ENCODE data around the gene OR10H5.
"Not testable (repeated sequence)": the region's sequence is repeated elsewhere in the genome, so short reads cannot be mapped to it uniquely, and the experiment has no call there.

Gene OR10H5

GRCh38 chr19:15812060-15812722 is 24.7 kb downstream of the OR10H5 start:
- peak; percentile 20 for DNase-seq (ENCODE audit: low read depth)

GRCh38 chr19:15813916-15814315 is 26.5 kb downstream of the OR10H5 start:
- DNase-seq (ENCODE audit: low read depth), result no peak

- DNase-seq (ENCODE audit: low read depth), result no peak
These were observed 27.8 kb downstream of the OR10H5 start, which contains the start of gene OR10H1 for GRCh38 chr19:15815306-15815705. TSS of gene OR10H1 (minus strand) at chr19:15815664. CDS start at chr19:15808037, 7,627 bp downstream.

- no peak for DNase-seq (ENCODE audit: low read depth)
These were observed 33.2 kb downstream of the OR10H5 start for GRCh38 chr19:15820646-15821045.

GRCh38 chr19:15825753-15826152 is 38.3 kb downstream of the OR10H5 start:
- no peak for DNase-seq (ENCODE audit: low read depth)

- no peak for DNase-seq (ENCODE audit: low read depth)
These were observed 40.7 kb downstream of the OR10H5 start for GRCh38 chr19:15828121-15828610.

GRCh38 chr19:15828611-15829305 is 41.3 kb downstream of the OR10H5 start:
- DNase-seq (ENCODE audit: low read depth), result not testable (repeated sequence)

- no peak for DNase-seq (ENCODE audit: low read depth)
These were observed 41.8 kb downstream of the OR10H5 start for GRCh38 chr19:15829306-15829698.

- no peak for DNase-seq (ENCODE audit: low read depth)
These were observed 42.3 kb downstream of the OR10H5 start for GRCh38 chr19:15829786-15830185.

GRCh38 chr19:15831626-15832025 is 44.2 kb downstream of the OR10H5 start:
- no peak for DNase-seq (ENCODE audit: low read depth)

GRCh38 chr19:15834232-15834631 is 46.8 kb downstream of the OR10H5 start:
- not testable (repeated sequence) for DNase-seq (ENCODE audit: low read depth)

- DNase-seq (ENCODE audit: low read depth), result peak; percentile 35
These were observed 48.3 kb downstream of the OR10H5 start for GRCh38 chr19:15835565-15836329.

- DNase-seq (ENCODE audit: low read depth), result peak; percentile 93
These were observed 49.1 kb downstream of the OR10H5 start for GRCh38 chr19:15836330-15837220.

GRCh38 chr19:15837221-15837731 is 49.8 kb downstream of the OR10H5 start:
- peak; percentile 6 for DNase-seq (ENCODE audit: low read depth)

GRCh38 chr19:15838351-15838750 is 50.9 kb downstream of the OR10H5 start:
- DNase-seq (ENCODE audit: low read depth), result no peak

- DNase-seq (ENCODE audit: low read depth), result not testable (repeated sequence)
These were observed 52.4 kb downstream of the OR10H5 start for GRCh38 chr19:15839888-15840287.

GRCh38 chr19:15840833-15841232 is 53.4 kb downstream of the OR10H5 start:
- DNase-seq (ENCODE audit: low read depth), result no peak

- no peak for DNase-seq (ENCODE audit: low read depth)
These were observed 54.6 kb downstream of the OR10H5 start for GRCh38 chr19:15841875-15842569.

GRCh38 chr19:15843203-15843893 is 55.9 kb downstream of the OR10H5 start:
- no peak for DNase-seq (ENCODE audit: low read depth)

- DNase-seq (ENCODE audit: low read depth), result not testable (repeated sequence)
These were observed 56.4 kb downstream of the OR10H5 start for GRCh38 chr19:15843894-15844222.

Measured in activated T-cell treated with anti-CD3 and anti-CD28 coated beads for 1 hour (primary cell).